ENCODE data around the gene MAPK7. TPM values are rescaled to one million over a fixed set of nuclear protein-coding genes. Genes with fewer than 3 reads are reported as not detected.

The MAPK7 gene
- total and polyA plus RNA-seq, 4 donors = 10.6 to 28.9 (median 21.3) TPM

- no peaks in the 10 kb centered on the region for H3K9me3 ChIP-seq (ENCODE audit: control insufficient read depth, insufficient read depth, low read length)
- H3K4me3 ChIP-seq (ENCODE audit: low read depth, low read length) = no peak overlapping the region
- H3K27ac ChIP-seq (ENCODE audit: low read depth, low read length) = no peak overlapping the region
- no peak for DNase-seq (ENCODE audit: low read depth in 4 of 6, low spot score in 6 of 6)
- H3K36me3 ChIP-seq (ENCODE audit: control insufficient read depth, insufficient read depth, low read length) = no peaks in the 10 kb centered on the region
- peaks cover 21% of the 10 kb centered on the region for H3K4me1 ChIP-seq (ENCODE audit: control insufficient read depth, insufficient read depth, low read length)
- no peaks in the 10 kb centered on the region for H3K27me3 ChIP-seq (ENCODE audit: control insufficient read depth, insufficient read depth, low read length)
- 60% methylated on average over 1 of the region's 7 CpGs for WGBS (ENCODE audit: insufficient coverage)
These were observed 13.1 kb downstream of the MAPK7 start for GRCh38 chr17:19391432-19391831.

GRCh38 chr17:19392303-19392702 is 14.0 kb downstream of the MAPK7 start:
- Histone ChIP-seq H3K9me3 (ENCODE audit: control insufficient read depth, insufficient read depth, low read length) (no peaks in the 10 kb centered on the region), H3K27me3 (ENCODE audit: control insufficient read depth, insufficient read depth, low read length) (no peaks in the 10 kb centered on the region), H3K4me1 (ENCODE audit: control insufficient read depth, insufficient read depth, low read length) (peaks cover 13% of the 10 kb centered on the region), H3K4me3 (ENCODE audit: low read depth, low read length) (no peak overlapping the region), H3K27ac (ENCODE audit: low read depth, low read length) (no peak overlapping the region), H3K36me3 (ENCODE audit: control insufficient read depth, insufficient read depth, low read length) (no peaks in the 10 kb centered on the region)
- DNase-seq (ENCODE audit: low read depth in 4 of 6, low spot score in 6 of 6) = no peak
- WGBS (ENCODE audit: insufficient coverage) = 60% methylated on average over 4 of the region's 7 CpGs

- no peaks in the 10 kb centered on the region for H3K36me3 ChIP-seq (ENCODE audit: control insufficient read depth, insufficient read depth, low read length)
- no peaks in the 10 kb centered on the region for H3K27me3 ChIP-seq (ENCODE audit: control insufficient read depth, insufficient read depth, low read length)
- no peak overlapping the region for H3K27ac ChIP-seq (ENCODE audit: low read depth, low read length)
- H3K4me1 ChIP-seq (ENCODE audit: control insufficient read depth, insufficient read depth, low read length) = peaks cover 14% of the 10 kb centered on the region
- DNase-seq (ENCODE audit: low read depth in 4 of 6, low spot score in 6 of 6) = no peak
- H3K4me3 ChIP-seq (ENCODE audit: low read depth, low read length) = no peak overlapping the region
- WGBS (ENCODE audit: insufficient coverage) = 60% methylated on average over 4 of the region's 6 CpGs
- no peaks in the 10 kb centered on the region for H3K9me3 ChIP-seq (ENCODE audit: control insufficient read depth, insufficient read depth, low read length)
These were observed 19.3 kb downstream of the MAPK7 start for GRCh38 chr17:19397556-19398041.

GRCh38 chr17:19398301-19399181 is 20.2 kb downstream of the MAPK7 start:
- Histone ChIP-seq H3K9me3 (ENCODE audit: control insufficient read depth, insufficient read depth, low read length) (no peaks in the 10 kb centered on the region), H3K27me3 (ENCODE audit: control insufficient read depth, insufficient read depth, low read length) (no peaks in the 10 kb centered on the region), H3K4me1 (ENCODE audit: control insufficient read depth, insufficient read depth, low read length) (peaks cover 18% of the 10 kb centered on the region), H3K27ac (ENCODE audit: low read depth, low read length) (no peak overlapping the region), H3K36me3 (ENCODE audit: control insufficient read depth, insufficient read depth, low read length) (no peaks in the 10 kb centered on the region), H3K4me3 (ENCODE audit: low read depth, low read length) (no peak overlapping the region)
- WGBS (ENCODE audit: insufficient coverage) = 64% methylated on average over 1 of the region's 2 CpGs
- no peak for DNase-seq (ENCODE audit: low read depth in 4 of 6, low spot score in 6 of 6)

- WGBS (ENCODE audit: insufficient coverage) = 92% methylated on average over 3 of the region's 3 CpGs
- no peaks in the 10 kb centered on the region for H3K9me3 ChIP-seq (ENCODE audit: control insufficient read depth, insufficient read depth, low read length)
- H3K27ac ChIP-seq (ENCODE audit: low read depth, low read length) = no peak overlapping the region
- H3K36me3 ChIP-seq (ENCODE audit: control insufficient read depth, insufficient read depth, low read length) = no peaks in the 10 kb centered on the region
- no peak overlapping the region for H3K4me3 ChIP-seq (ENCODE audit: low read depth, low read length)
- H3K4me1 ChIP-seq (ENCODE audit: control insufficient read depth, insufficient read depth, low read length) = peaks cover 18% of the 10 kb centered on the region
- no peaks in the 10 kb centered on the region for H3K27me3 ChIP-seq (ENCODE audit: control insufficient read depth, insufficient read depth, low read length)
- DNase-seq (ENCODE audit: low read depth in 4 of 6, low spot score in 6 of 6) = no peak
These were observed 21.6 kb downstream of the MAPK7 start for GRCh38 chr17:19399750-19400450.

- 85% methylated on average over 8 of the region's 8 CpGs for WGBS (ENCODE audit: insufficient coverage)
- peaks cover 18% of the 10 kb centered on the region for H3K4me1 ChIP-seq (ENCODE audit: control insufficient read depth, insufficient read depth, low read length)
- H3K4me3 ChIP-seq (ENCODE audit: low read depth, low read length) = no peak overlapping the region
- no peak for DNase-seq (ENCODE audit: low read depth in 4 of 6, low spot score in 6 of 6)
- H3K27me3 ChIP-seq (ENCODE audit: control insufficient read depth, insufficient read depth, low read length) = no peaks in the 10 kb centered on the region
- no peaks in the 10 kb centered on the region for H3K36me3 ChIP-seq (ENCODE audit: control insufficient read depth, insufficient read depth, low read length)
- no peak overlapping the region for H3K27ac ChIP-seq (ENCODE audit: low read depth, low read length)
- no peaks in the 10 kb centered on the region for H3K9me3 ChIP-seq (ENCODE audit: control insufficient read depth, insufficient read depth, low read length)
These were observed 23.2 kb downstream of the MAPK7 start for GRCh38 chr17:19401321-19402010.

GRCh38 chr17:19402171-19402570 is 23.9 kb downstream of the MAPK7 start:
- Histone ChIP-seq H3K4me3 (ENCODE audit: low read depth, low read length) (no peak overlapping the region), H3K27ac (ENCODE audit: low read depth, low read length) (no peak overlapping the region), H3K36me3 (ENCODE audit: control insufficient read depth, insufficient read depth, low read length) (no peaks in the 10 kb centered on the region), H3K4me1 (ENCODE audit: control insufficient read depth, insufficient read depth, low read length) (peaks cover 18% of the 10 kb centered on the region), H3K9me3 (ENCODE audit: control insufficient read depth, insufficient read depth, low read length) (no peaks in the 10 kb centered on the region), H3K27me3 (ENCODE audit: control insufficient read depth, insufficient read depth, low read length) (no peaks in the 10 kb centered on the region)
- no peak for DNase-seq (ENCODE audit: low read depth in 4 of 6, low spot score in 6 of 6)
- WGBS (ENCODE audit: insufficient coverage) = 80% methylated on average over 1 of the region's 1 CpG

- Histone ChIP-seq H3K27ac (ENCODE audit: low read depth, low read length) (no peak overlapping the region), H3K4me3 (ENCODE audit: low read depth, low read length) (no peak overlapping the region), H3K4me1 (ENCODE audit: control insufficient read depth, insufficient read depth, low read length) (peaks cover 12% of the 10 kb centered on the region), H3K36me3 (ENCODE audit: control insufficient read depth, insufficient read depth, low read length) (no peaks in the 10 kb centered on the region), H3K9me3 (ENCODE audit: control insufficient read depth, insufficient read depth, low read length) (no peaks in the 10 kb centered on the region), H3K27me3 (ENCODE audit: control insufficient read depth, insufficient read depth, low read length) (no peaks in the 10 kb centered on the region)
- no peak for DNase-seq (ENCODE audit: low read depth in 4 of 6, low spot score in 6 of 6)
- 92% methylated on average over 4 of the region's 4 CpGs for WGBS (ENCODE audit: insufficient coverage)
These were observed 24.7 kb downstream of the MAPK7 start for GRCh38 chr17:19403021-19403420.

- WGBS (ENCODE audit: insufficient coverage) = no CpG with 5 or more reads among the region's 1 CpG
- no peaks in the 10 kb centered on the region for H3K27me3 ChIP-seq (ENCODE audit: control insufficient read depth, insufficient read depth, low read length)
- no peak overlapping the region for H3K4me3 ChIP-seq (ENCODE audit: low read depth, low read length)
- no peaks in the 10 kb centered on the region for H3K9me3 ChIP-seq (ENCODE audit: control insufficient read depth, insufficient read depth, low read length)
- H3K4me1 ChIP-seq (ENCODE audit: control insufficient read depth, insufficient read depth, low read length) = peaks cover 7% of the 10 kb centered on the region
- no peaks in the 10 kb centered on the region for H3K36me3 ChIP-seq (ENCODE audit: control insufficient read depth, insufficient read depth, low read length)
- H3K27ac ChIP-seq (ENCODE audit: low read depth, low read length) = no peak overlapping the region
- no peak for DNase-seq (ENCODE audit: low read depth in 4 of 6, low spot score in 6 of 6)
These were observed 26.0 kb downstream of the MAPK7 start for GRCh38 chr17:19404264-19404663.

All from spinal cord (tissue), 10 donors.